Measurements from ENCODE around the gene CDC42BPB.

The CDC42BPB gene

DNA sequence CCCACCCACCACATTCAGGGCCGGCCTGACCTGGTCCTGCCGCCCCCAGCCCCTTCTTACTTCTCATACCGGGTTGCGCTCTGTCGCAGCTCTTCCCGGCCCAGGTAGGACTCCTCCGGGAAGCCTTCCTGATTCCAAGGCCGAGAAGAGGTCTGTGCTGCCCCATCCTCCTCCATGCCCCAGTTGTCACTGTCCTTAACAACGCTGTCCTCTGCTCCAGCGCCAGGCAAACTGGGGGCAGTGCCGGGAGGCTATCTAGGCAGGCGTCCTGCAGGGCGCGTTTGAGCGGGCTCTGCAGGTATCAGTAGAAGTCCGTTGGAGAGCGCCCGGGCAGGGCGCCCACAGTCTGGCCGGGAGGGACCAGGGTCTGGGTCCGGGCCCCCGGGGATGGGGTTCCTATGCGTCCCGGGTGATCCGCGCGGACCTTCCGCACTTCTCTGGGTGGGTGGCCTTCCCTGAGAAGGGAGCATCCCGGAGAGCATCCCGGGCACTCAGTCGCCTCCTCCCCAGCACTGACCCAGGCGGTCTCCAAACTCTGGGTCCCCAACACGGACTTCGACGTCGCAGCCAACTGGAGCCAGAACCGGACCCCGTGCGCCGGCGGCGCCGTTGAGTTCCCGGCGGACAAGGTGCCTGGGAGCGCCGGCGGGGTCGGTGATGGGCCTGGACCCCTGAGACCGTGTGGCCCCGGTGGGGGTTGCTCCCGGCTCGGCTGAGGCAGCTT, 134.0 kb downstream of the CDC42BPB start:
- H3K4me1 ChIP-seq (ENCODE audit: control insufficient read depth, insufficient read depth, low read length), result peaks cover 17% of the 10 kb centered on the region
- H3K27ac ChIP-seq (ENCODE audit: insufficient read depth, low read depth, low read length, poor library complexity, severe bottlenecking), result no peak overlapping the region
- no peaks in the 10 kb centered on the region for H3K9me3 ChIP-seq (ENCODE audit: control insufficient read depth, low read length)
- peaks cover 71% of the 10 kb centered on the region for H3K27me3 ChIP-seq (ENCODE audit: control insufficient read depth, insufficient read depth, low read length, poor library complexity, severe bottlenecking)
- no peaks in the 10 kb centered on the region for H3K36me3 ChIP-seq (ENCODE audit: control insufficient read depth, insufficient read depth, low read length)
- 8% methylated on average over 53 of the region's 53 CpGs for WGBS, 2 experiments
- peak overlapping the region; percentile 14 for H3K4me3 ChIP-seq (ENCODE audit: insufficient read depth, low read depth, low read length)

DNA sequence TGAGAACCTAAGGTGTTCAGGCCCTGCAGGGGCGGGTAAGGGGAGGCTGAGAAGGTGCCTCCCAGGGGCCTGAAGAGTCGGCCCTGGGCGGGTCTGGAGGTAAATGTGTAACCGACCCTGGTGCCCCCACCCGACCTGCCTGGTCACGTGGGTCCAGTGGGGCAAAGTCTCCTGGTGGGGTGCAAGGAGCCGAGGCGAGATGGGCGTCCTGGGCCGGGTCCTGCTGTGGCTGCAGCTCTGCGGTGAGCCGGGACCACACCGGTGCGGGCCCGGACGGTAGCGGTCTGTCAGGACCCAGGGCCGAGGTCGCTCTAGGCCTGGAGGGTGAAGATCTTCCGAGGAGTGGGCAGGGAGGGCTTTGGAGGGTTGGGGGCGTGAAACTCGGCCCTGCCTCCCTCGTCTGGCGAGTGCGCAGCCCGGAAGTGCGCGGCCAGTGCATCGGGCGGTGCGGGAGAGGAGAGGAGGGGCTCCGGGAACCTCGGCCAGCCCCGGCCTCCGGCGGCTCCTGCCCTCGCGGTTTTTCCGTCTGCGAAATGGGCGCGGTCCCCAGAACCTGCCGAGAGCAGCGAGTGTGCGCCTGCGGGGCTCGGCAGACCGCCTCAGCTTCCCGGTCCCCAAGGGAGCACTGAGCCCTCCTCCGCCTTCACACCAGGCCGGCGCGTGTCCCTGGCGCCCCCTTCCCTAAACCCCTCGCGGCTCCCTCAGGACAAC, 134.7 kb downstream of the CDC42BPB start, which contains the start of gene AMN:
Gene AMN (plus strand): TSS at position 174 of the 711 bp plus-strand sequence. CDS start 26 bp downstream, at position 200.
- Histone ChIP-seq H3K4me1 (ENCODE audit: control insufficient read depth, insufficient read depth, low read length) (peaks cover 17% of the 10 kb centered on the region), H3K36me3 (ENCODE audit: control insufficient read depth, insufficient read depth, low read length) (no peaks in the 10 kb centered on the region), H3K4me3 (ENCODE audit: insufficient read depth, low read depth, low read length) (peak within 1 kb of the TSS; percentile 14), H3K9me3 (ENCODE audit: control insufficient read depth, low read length) (no peaks in the 10 kb centered on the region), H3K27me3 (ENCODE audit: control insufficient read depth, insufficient read depth, low read length, poor library complexity, severe bottlenecking) (peaks cover 64% of the 10 kb centered on the region), H3K27ac (ENCODE audit: insufficient read depth, low read depth, low read length, poor library complexity, severe bottlenecking) (no peak within 1 kb of the TSS)
- WGBS, 2 experiments, result 10% methylated on average over 56 of the region's 56 CpGs

DNA sequence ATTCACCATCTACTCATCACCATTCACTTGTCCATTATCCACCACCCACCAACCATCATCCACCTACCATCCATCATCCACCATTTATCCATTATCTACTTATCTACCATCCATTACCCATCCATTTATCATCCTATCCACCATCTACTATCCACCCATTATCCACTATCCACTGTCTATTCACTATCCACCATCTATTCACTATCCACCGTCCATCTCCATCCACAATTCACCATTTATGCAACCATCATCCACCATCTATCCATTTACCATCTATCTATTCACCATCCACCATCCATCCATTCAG, 136.4 kb downstream of the CDC42BPB start:
- Histone ChIP-seq H3K9me3 (ENCODE audit: control insufficient read depth, low read length) (no peaks in the 10 kb centered on the region), H3K4me3 (ENCODE audit: insufficient read depth, low read depth, low read length) (no peak overlapping the region), H3K27ac (ENCODE audit: insufficient read depth, low read depth, low read length, poor library complexity, severe bottlenecking) (no peak overlapping the region), H3K27me3 (ENCODE audit: control insufficient read depth, insufficient read depth, low read length, poor library complexity, severe bottlenecking) (peaks cover 47% of the 10 kb centered on the region), H3K4me1 (ENCODE audit: control insufficient read depth, insufficient read depth, low read length) (peaks cover 16% of the 10 kb centered on the region), H3K36me3 (ENCODE audit: control insufficient read depth, insufficient read depth, low read length) (no peaks in the 10 kb centered on the region)
- 90 to 94% methylated on average over 1 of the region's 1 CpG for WGBS, 2 experiments

DNA sequence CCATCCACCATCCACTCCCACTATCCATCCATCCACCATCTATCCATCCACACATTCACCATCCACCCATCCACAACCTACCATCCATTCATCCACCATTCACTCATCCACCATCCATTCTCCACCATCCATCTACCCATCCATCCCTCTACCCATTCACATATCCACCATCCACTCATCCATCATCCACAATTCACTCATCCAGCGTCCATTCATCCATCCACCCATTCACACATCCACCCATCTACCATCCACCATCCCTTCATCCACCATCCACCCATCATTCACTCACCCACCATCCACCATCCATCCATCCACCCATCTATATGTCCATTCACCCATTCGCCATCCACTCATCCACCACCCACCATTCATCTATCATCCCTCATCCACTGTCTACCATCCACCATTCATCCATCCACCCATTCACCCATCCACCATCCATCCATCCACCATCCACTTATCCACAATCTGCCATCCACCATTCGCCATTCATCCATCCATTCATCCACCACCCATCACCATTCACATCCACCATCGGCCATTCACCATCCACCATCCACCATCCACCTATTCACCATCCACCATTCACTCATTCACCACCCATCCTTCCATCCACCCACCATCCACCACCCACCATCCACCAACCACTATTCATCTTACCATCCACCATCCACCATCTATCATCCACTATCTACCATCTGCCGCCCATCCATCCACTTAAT, 136.9 kb downstream of the CDC42BPB start:
- H3K9me3 ChIP-seq (ENCODE audit: control insufficient read depth, low read length), result no peaks in the 10 kb centered on the region
- WGBS, 2 experiments, result 88 to 90% methylated on average over 5 of the region's 5 CpGs
- H3K27me3 ChIP-seq (ENCODE audit: control insufficient read depth, insufficient read depth, low read length, poor library complexity, severe bottlenecking), result peaks cover 42% of the 10 kb centered on the region
- H3K4me1 ChIP-seq (ENCODE audit: control insufficient read depth, insufficient read depth, low read length), result peaks cover 13% of the 10 kb centered on the region
- H3K36me3 ChIP-seq (ENCODE audit: control insufficient read depth, insufficient read depth, low read length), result no peaks in the 10 kb centered on the region
- no peak overlapping the region for H3K4me3 ChIP-seq (ENCODE audit: insufficient read depth, low read depth, low read length)
- H3K27ac ChIP-seq (ENCODE audit: insufficient read depth, low read depth, low read length, poor library complexity, severe bottlenecking), result no peak overlapping the region

DNA sequence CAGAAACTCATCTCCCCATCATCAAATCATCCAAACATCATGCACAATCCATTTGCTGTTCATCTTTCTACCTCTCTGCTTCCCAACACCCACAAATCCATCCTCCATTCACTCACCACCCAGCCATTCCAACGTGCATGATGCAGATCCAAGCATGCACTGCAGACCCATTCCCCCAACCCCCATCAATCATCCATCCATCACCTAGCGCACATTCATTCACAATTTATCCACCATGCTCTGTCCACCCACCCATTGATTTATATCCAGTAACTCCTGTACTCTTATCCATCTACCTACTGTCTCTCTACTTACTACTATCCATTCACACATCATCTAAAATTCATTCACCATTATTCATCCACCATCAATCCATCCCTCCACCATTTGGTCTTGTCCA, 138.9 kb downstream of the CDC42BPB start:
- 50 to 59% methylated on average over 2 of the region's 2 CpGs for WGBS, 2 experiments
- peaks cover 6% of the 10 kb centered on the region for H3K4me1 ChIP-seq (ENCODE audit: control insufficient read depth, insufficient read depth, low read length)
- H3K27ac ChIP-seq (ENCODE audit: insufficient read depth, low read depth, low read length, poor library complexity, severe bottlenecking), result no peak overlapping the region
- peaks cover 22% of the 10 kb centered on the region for H3K27me3 ChIP-seq (ENCODE audit: control insufficient read depth, insufficient read depth, low read length, poor library complexity, severe bottlenecking)
- no peaks in the 10 kb centered on the region for H3K9me3 ChIP-seq (ENCODE audit: control insufficient read depth, low read length)
- no peaks in the 10 kb centered on the region for H3K36me3 ChIP-seq (ENCODE audit: control insufficient read depth, insufficient read depth, low read length)
- H3K4me3 ChIP-seq (ENCODE audit: insufficient read depth, low read depth, low read length), result no peak overlapping the region

DNA sequence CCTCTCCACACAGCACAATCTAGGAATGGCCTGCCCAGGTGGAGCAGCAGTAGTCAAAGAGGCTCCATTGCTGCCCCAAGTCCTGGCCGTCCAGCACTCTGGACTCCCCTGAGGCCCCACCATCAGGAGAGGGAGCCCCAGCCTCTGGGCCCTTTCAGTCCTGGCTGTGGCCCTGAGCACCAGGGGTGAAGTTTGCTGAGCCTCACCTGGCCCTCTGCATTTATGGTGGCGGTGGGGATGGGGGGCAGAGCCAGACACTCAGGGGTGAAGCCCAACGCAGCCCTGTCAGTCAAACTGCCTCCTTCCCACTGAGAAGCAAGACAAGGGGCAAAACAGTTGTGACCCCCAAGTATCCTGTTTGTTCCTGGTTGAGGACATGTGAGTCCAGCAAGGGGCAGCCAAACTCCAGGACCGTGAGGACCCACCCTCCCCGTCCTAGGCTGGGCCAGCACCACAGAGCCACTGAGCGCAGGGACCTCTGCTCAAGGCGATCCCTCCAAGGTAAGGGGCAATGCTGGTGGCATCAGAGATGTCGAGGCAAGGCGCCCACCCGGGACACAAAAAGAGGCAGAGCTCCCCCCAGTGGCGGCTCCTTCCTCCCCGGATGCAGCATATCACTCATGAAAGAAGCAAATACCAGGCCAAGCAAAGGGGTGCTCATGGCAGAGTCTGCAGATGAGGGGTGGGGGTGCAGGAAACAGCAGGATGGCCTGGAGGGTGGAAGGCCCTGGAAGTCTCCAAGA, 139.7 kb downstream of the CDC42BPB start:
- Histone ChIP-seq H3K36me3 (ENCODE audit: control insufficient read depth, insufficient read depth, low read length) (no peaks in the 10 kb centered on the region), H3K27ac (ENCODE audit: insufficient read depth, low read depth, low read length, poor library complexity, severe bottlenecking) (no peak overlapping the region), H3K9me3 (ENCODE audit: control insufficient read depth, low read length) (no peaks in the 10 kb centered on the region), H3K4me3 (ENCODE audit: insufficient read depth, low read depth, low read length) (no peak overlapping the region), H3K27me3 (ENCODE audit: control insufficient read depth, insufficient read depth, low read length, poor library complexity, severe bottlenecking) (peaks cover 14% of the 10 kb centered on the region), H3K4me1 (ENCODE audit: control insufficient read depth, insufficient read depth, low read length) (no peaks in the 10 kb centered on the region)
- 43 to 45% methylated on average over 12 of the region's 12 CpGs for WGBS, 2 experiments

DNA sequence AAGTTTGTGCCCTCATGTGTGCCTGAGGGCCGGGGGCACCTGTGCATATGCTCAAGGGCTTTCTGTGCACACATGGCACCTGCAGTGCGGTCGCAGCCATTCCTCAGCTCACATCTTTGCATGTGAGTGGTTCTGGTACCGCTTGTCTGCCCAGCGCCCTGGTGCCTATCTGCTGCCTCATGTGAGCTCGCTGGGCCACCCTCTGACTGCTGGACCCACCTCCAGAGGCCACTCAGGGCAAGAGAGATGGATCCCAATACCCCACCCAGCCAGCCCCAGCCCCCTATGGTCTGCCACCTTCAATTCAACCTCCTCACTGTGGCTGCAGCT, 140.3 kb downstream of the CDC42BPB start:
- no peak overlapping the region for H3K4me3 ChIP-seq (ENCODE audit: insufficient read depth, low read depth, low read length)
- WGBS, 2 experiments, result 85 to 87% methylated on average over 6 of the region's 6 CpGs
- no peaks in the 10 kb centered on the region for H3K9me3 ChIP-seq (ENCODE audit: control insufficient read depth, low read length)
- no peak overlapping the region for H3K27ac ChIP-seq (ENCODE audit: insufficient read depth, low read depth, low read length, poor library complexity, severe bottlenecking)
- H3K27me3 ChIP-seq (ENCODE audit: control insufficient read depth, insufficient read depth, low read length, poor library complexity, severe bottlenecking), result peaks cover 8% of the 10 kb centered on the region
- H3K4me1 ChIP-seq (ENCODE audit: control insufficient read depth, insufficient read depth, low read length), result no peaks in the 10 kb centered on the region
- no peaks in the 10 kb centered on the region for H3K36me3 ChIP-seq (ENCODE audit: control insufficient read depth, insufficient read depth, low read length)

DNA sequence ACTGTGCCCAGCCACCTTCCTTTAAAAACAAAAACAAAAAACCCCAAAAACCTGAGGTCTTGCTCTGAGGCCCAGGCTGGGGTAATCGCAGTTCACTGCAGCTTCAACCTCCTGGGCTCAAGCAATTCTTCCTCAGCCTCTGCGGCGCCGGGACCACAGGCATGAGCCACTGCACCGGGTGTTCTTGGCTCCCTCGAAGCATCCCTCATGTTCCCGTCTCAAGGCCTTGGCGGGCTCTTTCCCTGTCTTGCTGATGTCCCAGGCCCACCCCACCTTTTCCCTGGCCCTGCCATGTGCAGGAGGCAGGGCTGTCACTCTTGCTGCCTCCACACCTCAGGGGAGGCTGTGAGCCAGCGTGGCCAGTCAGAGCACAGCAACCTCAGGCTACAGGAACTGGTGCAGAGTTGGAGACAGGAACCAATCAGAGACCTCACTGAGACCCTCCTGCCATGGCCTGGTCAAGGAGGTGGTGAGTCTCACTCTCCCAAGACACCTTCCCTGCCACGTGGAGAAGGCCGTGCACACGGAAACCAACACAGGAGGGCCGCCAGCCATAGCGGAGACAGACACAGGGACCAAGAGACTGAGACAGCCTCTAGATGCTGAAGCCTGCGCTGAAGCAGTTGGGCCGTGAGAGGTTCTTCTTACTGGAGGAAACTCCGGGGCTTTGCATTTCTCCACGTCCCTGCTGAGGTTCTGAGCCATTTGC, 140.8 kb downstream of the CDC42BPB start:
- Histone ChIP-seq H3K36me3 (ENCODE audit: control insufficient read depth, insufficient read depth, low read length) (no peaks in the 10 kb centered on the region), H3K27me3 (ENCODE audit: control insufficient read depth, insufficient read depth, low read length, poor library complexity, severe bottlenecking) (peaks cover 3% of the 10 kb centered on the region), H3K9me3 (ENCODE audit: control insufficient read depth, low read length) (no peaks in the 10 kb centered on the region), H3K4me3 (ENCODE audit: insufficient read depth, low read depth, low read length) (no peak overlapping the region), H3K4me1 (ENCODE audit: control insufficient read depth, insufficient read depth, low read length) (no peaks in the 10 kb centered on the region), H3K27ac (ENCODE audit: insufficient read depth, low read depth, low read length, poor library complexity, severe bottlenecking) (no peak overlapping the region)
- WGBS, 2 experiments, result 90 to 91% methylated on average over 18 of the region's 18 CpGs

DNA sequence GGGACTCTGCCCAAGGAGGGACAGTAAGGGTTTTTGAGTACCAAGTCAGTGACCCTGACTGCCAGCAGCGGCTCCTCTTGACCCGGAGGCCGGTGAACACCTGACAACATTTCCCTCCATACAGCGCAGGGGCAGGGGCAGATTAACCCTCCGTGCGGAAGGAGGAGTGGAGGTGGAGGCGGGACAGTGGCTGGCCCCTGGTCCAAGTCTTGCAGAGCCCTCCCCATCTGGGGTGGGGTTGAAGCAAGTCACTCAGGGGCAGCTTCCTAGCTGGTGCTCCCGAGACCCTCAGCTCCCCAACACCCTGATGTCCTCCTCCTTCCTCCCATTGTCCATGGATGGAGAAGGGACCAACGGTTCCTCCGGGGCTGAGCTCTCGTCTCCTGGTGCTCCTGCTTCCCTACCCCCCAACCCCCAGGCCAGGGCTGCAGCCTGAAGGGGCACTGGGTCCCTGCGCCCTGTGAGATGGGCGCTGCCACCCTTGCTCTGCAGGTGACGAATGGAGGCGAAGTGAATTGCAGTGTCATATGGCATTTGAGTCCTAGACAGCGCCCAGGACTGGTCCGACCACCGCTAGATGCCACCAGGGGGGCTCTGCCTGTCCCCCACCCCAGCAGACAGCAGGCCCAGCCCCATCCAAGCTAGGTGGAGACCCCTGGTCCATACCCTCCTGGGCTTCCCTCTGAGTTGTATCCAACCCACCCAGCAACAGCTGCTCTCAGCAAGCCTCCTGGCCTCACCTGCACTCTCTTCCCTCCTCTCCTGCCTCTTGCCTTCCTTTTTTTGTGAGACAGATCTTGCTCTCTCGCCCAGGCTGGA, 141.8 kb downstream of the CDC42BPB start:
- no peaks in the 10 kb centered on the region for H3K9me3 ChIP-seq (ENCODE audit: control insufficient read depth, low read length)
- H3K27me3 ChIP-seq (ENCODE audit: control insufficient read depth, insufficient read depth, low read length, poor library complexity, severe bottlenecking), result no peaks in the 10 kb centered on the region
- WGBS, 2 experiments, result 88 to 93% methylated on average over 19 of the region's 19 CpGs
- no peak overlapping the region for H3K27ac ChIP-seq (ENCODE audit: insufficient read depth, low read depth, low read length, poor library complexity, severe bottlenecking)
- H3K36me3 ChIP-seq (ENCODE audit: control insufficient read depth, insufficient read depth, low read length), result no peaks in the 10 kb centered on the region
- no peak overlapping the region for H3K4me3 ChIP-seq (ENCODE audit: insufficient read depth, low read depth, low read length)
- no peaks in the 10 kb centered on the region for H3K4me1 ChIP-seq (ENCODE audit: control insufficient read depth, insufficient read depth, low read length)
